H1 (cell line): Measurements from ENCODE around the gene ZNF292. TPM values are rescaled to one million over a fixed set of nuclear protein-coding genes. Genes with fewer than 3 reads are reported as not detected.

ENCODE experiments used
- ASH2L ChIP-seq: fragments of 200-600, 300-600 bp; sonication (generic); IDR thresholded peaks from one replicate; pipeline ENCODE4 v1.7.1; 2017; ENCODE audit warnings: low read length
- CHD2 ChIP-seq: IDR thresholded peaks from 2 replicates; pipeline ENCODE4 v1.6.1; 2012; ENCODE audit warnings: low read length, improper control_type of control experiment
- GTF2F1 ChIP-seq: IDR thresholded peaks from 2 replicates; pipeline ENCODE4 v1.6.1; 2012; ENCODE audit warnings: low read depth, low read length, improper control_type of control experiment, borderline replicate concordance
- JUND ChIP-seq: IDR thresholded peaks from 2 replicates; pipeline ENCODE4 v1.6.1; 2011; ENCODE audit warnings: mild to moderate bottlenecking, improper control_type of control experiment, low read length
- PHF8 ChIP-seq: fragments of 200-600 bp; sonication (generic); conservative IDR thresholded peaks from 2 replicates; pipeline ENCODE4 v1.7.1; 2012; ENCODE audit warnings: low read depth, mild to moderate bottlenecking, inconsistent platforms, low read length, moderate library complexity
- POU5F1 ChIP-seq: IDR thresholded peaks from 2 replicates; pipeline ENCODE4 v1.6.1; 2011; ENCODE audit warnings: low read depth, mild to moderate bottlenecking, low read length, moderate library complexity
- RFX5 ChIP-seq: IDR thresholded peaks from 2 replicates; pipeline ENCODE4 v1.6.1; 2011; ENCODE audit warnings: low read depth, low read length, improper control_type of control experiment, borderline replicate concordance
- SAP30 ChIP-seq: fragments of 300-600 bp; sonication (generic); IDR thresholded peaks from 2 replicates; pipeline ENCODE4 v1.7.1; 2012; ENCODE audit warnings: low read length, moderate library complexity, mild to moderate bottlenecking, inconsistent platforms; ENCODE audit not compliant: insufficient read depth, insufficient replicate concordance
- SIRT6 ChIP-seq: IDR thresholded peaks from one replicate; pipeline ENCODE4 v1.7.1; 2012; ENCODE audit warnings: low read length, inconsistent platforms
- SP1 ChIP-seq: IDR thresholded peaks from 2 replicates; pipeline ENCODE4 v1.6.1; 2011; ENCODE audit warnings: low read depth, low read length
- SP4 ChIP-seq: IDR thresholded peaks from 2 replicates; pipeline ENCODE4 v1.6.1; 2012; ENCODE audit warnings: low read length, inconsistent platforms
- YY1 ChIP-seq: IDR thresholded peaks from 2 replicates; pipeline ENCODE4 v1.6.1; 2011; ENCODE audit warnings: low read depth, mild to moderate bottlenecking, low read length
- polyA plus RNA-seq, 7 experiments: library from polyadenylated mRNA; depleted of rRNA in 3 of 7; stranded (reverse) in 5 of 7; unstranded in 2 of 7; fragments of >200 nt in 5 of 7; fragments of 200-250 nt in 2 of 7; gene quantifications; 1 replicate in 5 of 7; 2 replicates in 1 of 7; 4 replicates in 1 of 7; pipeline versions ENCODE4 v1.2.1 to v1.2.3, GENCODE V29; 2011 to 2013; ENCODE audit warnings: missing spikeins in 2 of 7, mixed read lengths in 2 of 7
- total RNA-seq: library from RNA; stranded (reverse); fragmentation: NEBNext Ultra II Directional; extraction: Animal tissue kit (Norgen Biotek cat#: 25700); gene quantifications from 2 replicates; pipeline ENCODE4 v1.2.1, GENCODE V29; 2021

ZNF292 gene
- total and polyA plus RNA-seq, 2 of the 8 experiments (the other 6 are each of a cell fraction or from before 2014, with no cell fraction given): 6.8 to 44.2 TPM

- TF ChIP-seq SIRT6 (no peak), POU5F1 (no peak), SP1 (no peak), CHD2 (no peak), SAP30 (no peak), YY1 (no peak), ASH2L (no peak), JUND (no peak), GTF2F1 (no peak), RFX5 (no peak), PHF8 (no peak), SP4 (no peak)
- TF ChIP-seq, all 59 proteins: peak for 0
Observed at GRCh38 chr6:87182940-87183339, 27.6 kb downstream of the ZNF292 start (continued).
